Measurements from ENCODE around the gene EFNA5.

- no peak for TF ChIP-seq POLR2A (IDR thresholded peaks at IDR 0.05)
- TF ChIP-seq, protein P1, sequence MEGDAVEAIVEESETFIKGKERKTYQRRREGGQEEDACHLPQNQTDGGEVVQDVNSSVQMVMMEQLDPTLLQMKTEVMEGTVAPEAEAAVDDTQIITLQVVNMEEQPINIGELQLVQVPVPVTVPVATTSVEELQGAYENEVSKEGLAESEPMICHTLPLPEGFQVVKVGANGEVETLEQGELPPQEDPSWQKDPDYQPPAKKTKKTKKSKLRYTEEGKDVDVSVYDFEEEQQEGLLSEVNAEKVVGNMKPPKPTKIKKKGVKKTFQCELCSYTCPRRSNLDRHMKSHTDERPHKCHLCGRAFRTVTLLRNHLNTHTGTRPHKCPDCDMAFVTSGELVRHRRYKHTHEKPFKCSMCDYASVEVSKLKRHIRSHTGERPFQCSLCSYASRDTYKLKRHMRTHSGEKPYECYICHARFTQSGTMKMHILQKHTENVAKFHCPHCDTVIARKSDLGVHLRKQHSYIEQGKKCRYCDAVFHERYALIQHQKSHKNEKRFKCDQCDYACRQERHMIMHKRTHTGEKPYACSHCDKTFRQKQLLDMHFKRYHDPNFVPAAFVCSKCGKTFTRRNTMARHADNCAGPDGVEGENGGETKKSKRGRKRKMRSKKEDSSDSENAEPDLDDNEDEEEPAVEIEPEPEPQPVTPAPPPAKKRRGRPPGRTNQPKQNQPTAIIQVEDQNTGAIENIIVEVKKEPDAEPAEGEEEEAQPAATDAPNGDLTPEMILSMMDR (IDR thresholded peaks at IDR 0.05): no peak
These were observed 192.6 kb downstream of the EFNA5 start for GRCh38 chr5:107478068-107478641.

Measured in esophagus squamous epithelium (tissue), 4 donors.